Muscle layer of duodenum (tissue), 2 donors: ENCODE measurements around the gene NUDT19.
A peak's percentile ranks its signal among the peaks of the same experiment; 100 is the strongest.
"Not testable (repeated sequence)": the region's sequence is repeated elsewhere in the genome, so short reads cannot be mapped to it uniquely, and the experiment has no call there.

Experiments used
- H3K27ac ChIP-seq: one replicate; pipeline ENCODE4 v1.7.0; 2013; ENCODE audit warnings: mild to moderate bottlenecking, low read length
- H3K27me3 ChIP-seq: one replicate; pipeline ENCODE4 v1.7.0; 2013; ENCODE audit warnings: low read depth, mild to moderate bottlenecking, control low read depth, low read length
- H3K36me3 ChIP-seq, 2 donors: one replicate each; pipeline ENCODE4 v1.7.0; 2013; ENCODE audit warnings: low read length in 2 of 2, control low read depth in 1 of 2, mild to moderate bottlenecking in 1 of 2; ENCODE audit not compliant: insufficient read depth in 2 of 2, control insufficient read depth in 1 of 2
- H3K4me1 ChIP-seq, 2 donors: one replicate each; pipeline ENCODE4 v1.7.0; 2013; ENCODE audit warnings: low read length in 2 of 2, mild to moderate bottlenecking in 2 of 2, control low read depth in 1 of 2, moderate library complexity in 1 of 2; ENCODE audit not compliant: insufficient read depth in 2 of 2, control insufficient read depth in 1 of 2
- H3K4me3 ChIP-seq, 2 donors: one replicate each; pipeline ENCODE4 v1.7.0; 2013; ENCODE audit warnings: low read length in 2 of 2, low read depth in 1 of 2, mild to moderate bottlenecking in 1 of 2
- H3K9me3 ChIP-seq, 2 donors: one replicate each; pipeline ENCODE4 v1.7.0; 2013; ENCODE audit warnings: low read length in 2 of 2, control low read depth in 1 of 2, mild to moderate bottlenecking in 1 of 2; ENCODE audit not compliant: control insufficient read depth in 1 of 2
- donor health status: healthy.

The NUDT19 gene

DNA sequence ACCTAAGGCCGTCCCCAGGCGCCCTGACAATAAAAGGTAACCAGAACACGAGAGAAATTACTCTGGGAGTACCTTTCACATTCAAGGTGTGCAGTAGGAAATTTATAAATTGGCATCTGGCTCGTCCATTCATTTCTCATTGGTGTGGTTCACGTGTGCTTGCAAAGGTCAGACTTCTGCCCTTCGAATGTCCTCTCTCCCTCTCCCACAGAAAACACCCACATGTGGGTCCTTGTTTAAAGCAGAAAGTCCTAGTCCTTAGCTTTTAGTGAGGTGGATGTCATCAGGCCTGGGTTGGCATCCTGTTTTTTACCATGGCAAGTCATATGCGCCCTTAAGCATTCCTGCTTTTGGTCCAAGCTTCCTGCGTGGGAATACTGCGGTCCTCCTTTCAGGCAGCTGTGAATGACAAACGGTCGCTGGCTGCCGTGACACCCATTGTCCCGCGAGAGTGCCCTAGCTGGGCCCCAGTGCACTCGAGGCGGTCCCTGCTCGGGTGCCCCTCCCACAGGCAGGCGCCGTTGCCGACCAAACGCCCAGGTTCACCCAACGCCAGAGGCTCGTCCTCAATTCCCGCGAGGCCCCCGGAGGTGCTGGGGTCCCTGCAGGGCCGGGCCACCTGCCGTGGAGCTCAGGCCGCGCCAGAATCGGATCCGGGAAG lies at the start of gene NUDT19:
TSS of gene NUDT19 (plus strand) at position 531 of the 661 bp plus-strand sequence. CDS start 140 bp downstream, outside the sequence.
- Histone ChIP-seq H3K9me3 (no peaks in the 10 kb centered on the region), H3K36me3 (no peaks in the 10 kb centered on the region), H3K4me1 (peaks cover 8 to 37% of the 10 kb centered on the region in 2 donors), H3K27ac (peak within 1 kb of the TSS; percentile 50), H3K27me3 (no peaks in the 10 kb centered on the region), H3K4me3 (peak within 1 kb of the TSS; percentile 73 to 87)

DNA sequence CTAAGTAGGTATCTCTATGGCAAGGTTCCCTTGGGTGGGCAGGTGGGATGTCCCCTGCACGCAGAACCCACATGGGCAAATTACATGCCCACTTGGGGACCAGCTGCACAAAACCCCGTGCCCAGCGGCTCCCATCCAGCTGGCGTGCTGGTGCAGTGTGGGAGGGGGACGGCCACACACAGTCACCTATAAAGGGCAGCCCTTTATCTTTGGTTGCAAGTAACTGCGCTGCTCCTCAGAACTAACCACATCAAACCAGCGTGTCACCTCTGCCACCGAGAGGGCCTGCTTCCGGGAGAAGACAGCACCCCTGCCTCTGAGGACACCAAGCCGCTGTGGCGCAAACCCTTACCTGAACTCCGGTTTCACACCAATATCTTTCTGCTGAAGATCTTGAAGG lies 48.9 kb upstream of the NUDT19 start:
- no peak overlapping the region for H3K27ac ChIP-seq
- peaks cover 32 to 87% of the 10 kb centered on the region in 2 donors for H3K36me3 ChIP-seq
- H3K4me3 ChIP-seq: no peak overlapping the region

DNA sequence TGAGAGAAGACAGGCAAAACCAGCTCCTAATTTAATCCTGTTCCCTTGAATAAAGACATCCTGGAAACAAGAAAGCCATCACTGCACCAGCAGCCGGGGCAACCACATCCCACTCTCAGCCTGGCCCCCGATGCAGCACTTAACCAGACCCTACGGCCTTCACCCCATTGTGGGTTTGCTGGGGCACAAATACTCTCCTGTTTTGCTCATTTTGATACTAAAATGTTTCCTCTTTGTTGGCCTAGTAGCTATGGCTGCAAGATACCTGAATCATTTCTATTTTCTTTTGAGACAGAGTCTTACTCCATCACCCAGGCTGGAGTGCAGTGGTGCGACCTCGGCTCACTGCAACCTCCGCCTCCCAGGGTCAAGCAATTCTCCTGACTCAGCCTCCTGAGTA lies 45.1 kb upstream of the NUDT19 start:
- Histone ChIP-seq H3K9me3 (no peaks in the 10 kb centered on the region), H3K4me1 (peaks cover 0 to 2% of the 10 kb centered on the region in 2 donors), H3K27me3 (no peaks in the 10 kb centered on the region), H3K36me3 (peaks cover 29 to 64% of the 10 kb centered on the region in 2 donors), H3K4me3 (no peak overlapping the region), H3K27ac (no peak overlapping the region)

More for the DNA sequence above, 48.9 kb upstream of the NUDT19 start:
- no peaks in the 10 kb centered on the region for H3K4me1 ChIP-seq
- no peaks in the 10 kb centered on the region for H3K9me3 ChIP-seq
- no peaks in the 10 kb centered on the region for H3K27me3 ChIP-seq

DNA sequence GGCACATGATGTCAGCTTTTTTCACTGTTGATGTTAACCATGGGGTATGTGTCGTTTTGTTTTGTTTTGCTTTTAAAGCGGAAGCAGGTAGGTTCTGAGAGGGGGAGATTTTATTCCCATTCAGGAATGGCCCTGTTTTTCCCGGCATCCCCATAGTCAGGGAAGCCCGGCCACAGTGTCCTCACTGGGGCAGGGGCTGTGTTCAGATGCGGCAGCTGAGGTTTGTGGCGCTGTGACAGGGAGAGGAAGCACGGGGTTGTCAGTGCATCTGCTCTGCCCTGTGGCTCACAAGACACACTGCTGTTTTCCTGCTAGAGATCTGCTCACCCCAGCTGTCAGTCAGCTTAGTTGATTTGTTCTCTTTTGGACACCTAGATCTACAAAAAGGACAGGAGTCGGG lies 44.3 kb upstream of the NUDT19 start:
- no peaks in the 10 kb centered on the region for H3K27me3 ChIP-seq
- H3K4me1 ChIP-seq: peaks cover 0 to 10% of the 10 kb centered on the region in 2 donors
- no peak overlapping the region for H3K27ac ChIP-seq
- H3K9me3 ChIP-seq: no peaks in the 10 kb centered on the region
- H3K36me3 ChIP-seq: peaks cover 29 to 56% of the 10 kb centered on the region in 2 donors
- H3K4me3 ChIP-seq: no peak overlapping the region

DNA sequence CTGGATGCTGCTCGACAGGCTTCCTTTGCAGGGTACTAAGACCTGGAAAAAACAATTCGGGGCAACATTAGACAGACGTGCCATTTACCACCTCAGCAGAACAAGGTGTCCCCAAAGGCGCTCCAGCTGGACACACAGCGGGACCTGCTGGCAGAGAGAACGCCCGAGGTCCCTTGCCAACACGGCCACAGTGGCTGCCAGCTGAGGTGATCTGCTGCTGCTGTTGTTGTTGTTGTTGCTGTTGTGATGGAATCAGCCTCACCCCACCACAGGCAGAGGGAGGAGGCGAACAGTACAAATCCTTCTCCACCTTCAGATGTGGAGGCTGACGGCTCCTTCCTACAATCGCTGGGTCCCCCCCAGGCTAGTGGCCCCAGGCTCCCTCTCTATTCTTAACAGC lies 41.9 kb upstream of the NUDT19 start:
- no peaks in the 10 kb centered on the region for H3K27me3 ChIP-seq
- H3K27ac ChIP-seq: no peak overlapping the region
- H3K36me3 ChIP-seq: peaks cover 18 to 38% of the 10 kb centered on the region in 2 donors
- no peak overlapping the region for H3K4me3 ChIP-seq
- no peaks in the 10 kb centered on the region for H3K9me3 ChIP-seq
- H3K4me1 ChIP-seq: peaks cover 0 to 20% of the 10 kb centered on the region in 2 donors

DNA sequence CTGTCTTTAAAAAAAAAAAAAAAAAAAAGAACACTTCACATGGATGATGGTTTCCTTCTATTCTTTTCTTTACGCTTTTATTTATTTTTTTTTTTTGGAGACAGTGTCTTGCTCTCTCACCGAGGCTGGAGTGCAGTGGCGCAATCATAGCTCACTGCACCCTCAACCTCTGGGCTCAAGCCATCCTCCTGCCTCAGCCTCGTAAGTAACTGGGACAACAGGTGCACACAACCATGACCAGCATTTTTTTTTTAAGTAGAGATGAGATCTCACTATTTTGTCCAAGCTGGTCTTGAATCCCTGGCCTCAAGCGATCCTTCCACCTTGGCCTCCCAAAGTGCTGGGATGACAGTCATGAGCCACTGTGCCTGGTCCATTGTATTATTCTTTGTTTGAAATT lies 41.0 kb upstream of the NUDT19 start:
- Histone ChIP-seq H3K4me1 (peaks cover 0 to 20% of the 10 kb centered on the region in 2 donors), H3K27me3 (no peaks in the 10 kb centered on the region), H3K36me3 (peaks cover 22 to 46% of the 10 kb centered on the region in 2 donors)

DNA sequence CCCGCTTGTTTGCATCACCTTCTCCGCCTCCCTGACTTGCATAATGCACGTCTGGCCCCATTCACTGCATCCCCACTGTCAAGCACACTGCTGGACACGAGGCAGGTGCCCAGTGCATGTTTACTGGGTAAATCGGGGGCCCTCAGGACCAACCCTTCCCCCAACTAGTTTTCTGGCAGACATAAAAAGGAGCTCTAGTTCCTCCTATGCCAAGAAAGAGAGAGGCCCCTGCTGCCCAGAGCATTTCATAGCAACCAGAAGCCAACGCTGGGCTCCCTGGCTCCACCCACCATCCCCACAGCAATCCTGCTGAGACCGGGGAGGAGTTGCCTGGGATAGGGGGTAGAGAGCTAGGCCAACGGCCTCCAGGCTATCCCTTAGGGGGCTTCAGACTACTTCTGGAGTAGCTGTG lies 39.9 kb upstream of the NUDT19 start:
- Histone ChIP-seq H3K9me3 (no peaks in the 10 kb centered on the region), H3K4me1 (peaks cover 0 to 20% of the 10 kb centered on the region in 2 donors), H3K27ac (no peak overlapping the region), H3K27me3 (no peaks in the 10 kb centered on the region), H3K4me3 (no peak overlapping the region), H3K36me3 (peaks cover 22 to 48% of the 10 kb centered on the region in 2 donors)

More for the DNA sequence above, 41.0 kb upstream of the NUDT19 start:
- H3K9me3 ChIP-seq: no peaks in the 10 kb centered on the region
- H3K4me3 ChIP-seq: no peak overlapping the region
- no peak overlapping the region for H3K27ac ChIP-seq

DNA sequence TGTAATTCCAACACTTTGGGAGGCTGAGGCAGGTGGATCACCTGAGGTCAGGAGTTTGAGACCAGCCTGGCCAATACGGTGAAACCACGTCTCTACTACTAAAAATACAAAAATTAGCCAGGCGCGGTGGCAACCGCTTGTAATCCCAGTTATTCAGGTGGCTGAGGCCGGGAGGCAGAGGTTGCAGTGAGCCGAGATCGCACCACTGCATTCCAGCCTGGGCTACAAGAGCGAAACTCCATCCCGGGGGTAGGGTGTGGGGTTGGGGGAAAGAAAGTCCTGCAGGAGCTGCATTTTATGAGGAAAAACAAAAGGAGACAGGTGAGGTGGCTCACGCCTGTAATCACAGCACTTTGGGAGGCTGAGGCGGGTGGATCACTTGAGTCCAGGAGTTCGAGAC lies 39.3 kb upstream of the NUDT19 start:
- not testable (repeated sequence) for H3K9me3 ChIP-seq, H3K27me3 ChIP-seq, H3K4me3 ChIP-seq, H3K27ac ChIP-seq
- Histone ChIP-seq H3K36me3 (peaks cover 20 to 42% of the 10 kb centered on the region in 2 donors), H3K4me1 (peaks cover 0 to 20% of the 10 kb centered on the region in 2 donors)

DNA sequence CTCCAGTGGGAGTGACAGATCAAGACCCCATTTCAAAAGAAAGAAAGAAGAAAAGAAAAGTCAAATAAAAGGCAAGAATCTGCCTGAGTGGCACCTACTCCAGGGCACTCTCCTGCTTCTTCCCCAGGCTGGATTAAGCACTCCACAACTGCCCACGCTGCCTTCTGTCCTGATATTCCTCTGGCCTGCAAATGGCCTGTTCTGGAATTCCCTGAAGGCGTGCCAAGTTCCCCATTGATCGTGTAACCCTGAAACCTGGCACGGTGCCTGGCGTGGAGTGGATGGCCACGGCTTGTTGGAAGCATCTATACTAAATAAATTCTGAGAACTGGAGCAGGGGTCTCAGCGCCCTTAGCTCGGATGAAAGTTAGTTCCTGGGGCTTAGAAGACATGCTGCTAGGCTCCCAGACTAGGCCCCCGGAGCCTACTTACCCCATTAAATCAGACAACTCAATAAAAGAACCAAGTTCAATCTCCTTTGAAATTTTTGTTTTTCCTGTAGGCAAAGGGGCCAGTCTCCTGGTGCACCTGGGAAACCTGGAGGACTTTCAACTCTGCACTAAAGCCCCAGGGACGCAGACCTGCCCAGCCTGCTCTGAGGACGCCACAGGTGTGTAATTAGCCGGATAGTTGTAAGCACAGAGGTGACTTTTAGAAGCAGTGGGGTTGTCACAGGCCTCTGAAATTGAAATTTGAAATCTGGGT lies 38.6 kb upstream of the NUDT19 start:
- Histone ChIP-seq H3K36me3 (peaks cover 13 to 37% of the 10 kb centered on the region in 2 donors), H3K27me3 (no peaks in the 10 kb centered on the region), H3K4me1 (peaks cover 0 to 20% of the 10 kb centered on the region in 2 donors), H3K9me3 (no peaks in the 10 kb centered on the region), H3K27ac (no peak overlapping the region), H3K4me3 (no peak overlapping the region)

DNA sequence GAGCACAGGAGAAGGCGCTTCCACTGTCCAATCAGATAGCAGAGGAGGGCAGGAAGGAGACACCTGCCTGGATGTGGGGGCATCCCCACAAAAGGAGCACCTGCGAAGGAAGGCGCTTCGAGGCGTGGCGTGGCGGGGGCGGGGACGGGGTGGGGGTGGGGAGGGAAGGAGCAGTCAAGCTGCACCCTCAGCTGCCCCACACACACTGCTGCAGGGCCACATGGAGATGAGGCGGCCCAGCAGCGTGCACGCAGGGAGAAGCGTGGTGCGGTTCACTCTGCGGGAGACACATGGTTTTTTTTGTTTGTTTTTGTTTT lies 38.1 kb upstream of the NUDT19 start:
- H3K27ac ChIP-seq: no peak overlapping the region
- peaks cover 14 to 42% of the 10 kb centered on the region in 2 donors for H3K36me3 ChIP-seq
- H3K27me3 ChIP-seq: no peaks in the 10 kb centered on the region
- peaks cover 0 to 20% of the 10 kb centered on the region in 2 donors for H3K4me1 ChIP-seq
- H3K9me3 ChIP-seq: no peaks in the 10 kb centered on the region
- no peak overlapping the region for H3K4me3 ChIP-seq

DNA sequence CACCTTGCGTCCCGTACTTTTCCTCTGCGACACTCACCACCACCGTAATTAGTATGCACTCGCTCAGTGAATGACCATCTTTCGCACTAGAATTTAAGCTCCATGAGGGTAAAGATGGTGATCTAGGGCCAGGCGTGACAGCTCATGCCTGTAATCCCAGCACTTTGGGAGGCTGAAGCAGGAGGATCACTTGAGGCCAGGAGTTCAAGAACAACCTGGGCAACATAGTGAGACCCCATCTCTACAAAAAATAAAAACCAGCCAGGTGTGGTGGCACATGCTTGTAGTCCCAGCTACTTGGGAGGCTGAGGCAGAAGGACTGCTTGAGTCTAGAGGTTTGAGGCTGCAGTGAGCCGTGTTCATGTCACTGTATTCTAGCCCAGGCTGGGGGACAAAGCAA lies 35.2 kb upstream of the NUDT19 start:
- Histone ChIP-seq H3K4me1 (peaks cover 0 to 20% of the 10 kb centered on the region in 2 donors), H3K36me3 (peaks cover 8 to 35% of the 10 kb centered on the region in 2 donors)
- not testable (repeated sequence) for H3K4me3 ChIP-seq, H3K9me3 ChIP-seq, H3K27ac ChIP-seq, H3K27me3 ChIP-seq
